ENCODE measurements around the gene EVPLL.
"Not testable (repeated sequence)": the region's sequence is repeated elsewhere in the genome, so short reads cannot be mapped to it uniquely, and the experiment has no call there.

The EVPLL gene

GRCh38 chr17:18379246-18380146, 1.9 kb downstream of the EVPLL start:
- DNase-seq (ENCODE audit: low spot score) = no peak

- DNase-seq (ENCODE audit: low spot score) = no peak
Measured at GRCh38 chr17:18380471-18381157, 3.0 kb downstream of the EVPLL start.

GRCh38 chr17:18381158-18381952, 3.8 kb downstream of the EVPLL start:
- no peak for DNase-seq (ENCODE audit: low spot score)

GRCh38 chr17:18381953-18382245, 4.3 kb downstream of the EVPLL start:
- DNase-seq (ENCODE audit: low spot score) = no peak

- DNase-seq (ENCODE audit: low spot score) = no peak
Measured at GRCh38 chr17:18382441-18383078, 5.0 kb downstream of the EVPLL start.

- DNase-seq (ENCODE audit: low spot score) = not testable (repeated sequence)
Measured at GRCh38 chr17:18383079-18383481, 5.5 kb downstream of the EVPLL start.

GRCh38 chr17:18384271-18384670, 6.7 kb downstream of the EVPLL start:
- DNase-seq (ENCODE audit: low spot score) = not testable (repeated sequence)

GRCh38 chr17:18387583-18387982, 10.0 kb downstream of the EVPLL start:
- not testable (repeated sequence) for DNase-seq (ENCODE audit: low spot score)

GRCh38 chr17:18388266-18388665, 10.7 kb downstream of the EVPLL start:
- not testable (repeated sequence) for DNase-seq (ENCODE audit: low spot score)

GRCh38 chr17:18388728-18389127, 11.2 kb downstream of the EVPLL start:
- DNase-seq (ENCODE audit: low spot score) = not testable (repeated sequence)

- DNase-seq (ENCODE audit: low spot score) = not testable (repeated sequence)
Measured at GRCh38 chr17:18401872-18402590, 24.5 kb downstream of the EVPLL start.

GRCh38 chr17:18403166-18403565, 25.6 kb downstream of the EVPLL start:
- DNase-seq (ENCODE audit: low spot score) = not testable (repeated sequence)

- not testable (repeated sequence) for DNase-seq (ENCODE audit: low spot score)
Measured at GRCh38 chr17:18403604-18404003, 26.0 kb downstream of the EVPLL start.

- not testable (repeated sequence) for DNase-seq (ENCODE audit: low spot score)
Measured at GRCh38 chr17:18408906-18409305, 31.3 kb downstream of the EVPLL start.

- DNase-seq (ENCODE audit: low spot score) = not testable (repeated sequence)
Measured at GRCh38 chr17:18409321-18409720, 31.7 kb downstream of the EVPLL start.

GRCh38 chr17:18410736-18411135, 33.2 kb downstream of the EVPLL start:
- DNase-seq (ENCODE audit: low spot score) = not testable (repeated sequence)

GRCh38 chr17:18411377-18411864, 33.8 kb downstream of the EVPLL start:
- DNase-seq (ENCODE audit: low spot score) = not testable (repeated sequence)

GRCh38 chr17:18412001-18412538, 34.5 kb downstream of the EVPLL start:
- DNase-seq (ENCODE audit: low spot score) = not testable (repeated sequence)

GRCh38 chr17:18421521-18421920, 43.9 kb downstream of the EVPLL start:
- not testable (repeated sequence) for DNase-seq (ENCODE audit: low spot score)

GRCh38 chr17:18422464-18422863, 44.9 kb downstream of the EVPLL start:
- DNase-seq (ENCODE audit: low spot score) = not testable (repeated sequence)

- not testable (repeated sequence) for DNase-seq (ENCODE audit: low spot score)
Measured at GRCh38 chr17:18423015-18423414, 45.4 kb downstream of the EVPLL start.

Measured in LoVo (cell line).